Panc1 (cell line): ENCODE measurements around the gene FOXD2. TPM values are rescaled to one million over a fixed set of nuclear protein-coding genes. Genes with fewer than 3 reads are reported as not detected.

Source experiments
- ATAC-seq: fragments of 200-7000 bp; cut with Tn5 transposase; 2 replicates; pipeline ENCODE4 v1.9.1; 2020; ENCODE audit warnings: mild to moderate bottlenecking, moderate library complexity
- BruUV-seq: library from RNA; stranded (reverse); fragments of 400-500 nt; replicated peaks from 2 replicates; lab custom pipeline; 2021; lab: Mats Ljungman, UMichigan
- CTCF ChIA-PET: fragments of 300-600 bp; sonication (Branson Sonifier 250); formaldehyde crosslinking; loops from one replicate; lab custom pipeline; 2022; ENCODE audit warnings: antibody characterized with exemption; lab: Charles Lee
- POLR2A ChIA-PET: fragments of 300-600 bp; sonication (Branson Sonifier 250); formaldehyde crosslinking; loops from one replicate; lab custom pipeline; 2022; ENCODE audit warnings: antibody characterized with exemption; lab: Charles Lee
- DNase-seq: peaks from one replicate; pipeline ENCODE4 v3.0.0-alpha.2; 2010; ENCODE audit warnings: low read depth, low spot score
- H3K27ac ChIP-seq: 2 replicates; pipeline ENCODE4 v1.5.1; 2011; ENCODE audit warnings: mild to moderate bottlenecking, low read length, inconsistent platforms
- H3K27me3 ChIP-seq: fragments of 200-500 bp; sonication (Bioruptor generic); 2 replicates; pipeline ENCODE4 v1.6.0; 2014; ENCODE audit warnings: low read length, inconsistent platforms; ENCODE audit not compliant: control insufficient read depth, insufficient read depth
- H3K36me3 ChIP-seq: fragments of 200-500 bp; sonication (Bioruptor generic); 2 replicates; pipeline ENCODE4 v1.5.1; 2014; ENCODE audit warnings: inconsistent platforms, mild to moderate bottlenecking, low read length, moderate library complexity; ENCODE audit not compliant: control insufficient read depth, insufficient read depth
- H3K4me1 ChIP-seq: 2 replicates; pipeline ENCODE4 v1.5.1; 2011; ENCODE audit warnings: inconsistent platforms, mild to moderate bottlenecking, low read length, moderate library complexity; ENCODE audit not compliant: control insufficient read depth, insufficient read depth
- H3K4me3 ChIP-seq, 2 experiments: 2 replicates each; pipeline ENCODE4 v1.5.1; 2011 to 2012; ENCODE audit warnings: low read depth in 2 of 2, low read length in 2 of 2, mild to moderate bottlenecking in 2 of 2, inconsistent platforms in 1 of 2, moderate library complexity in 1 of 2
- H3K9me3 ChIP-seq: fragments of 200-500 bp; sonication (Bioruptor generic); 2 replicates; pipeline ENCODE4 v1.5.1; 2014; ENCODE audit warnings: low read depth, mild to moderate bottlenecking, inconsistent platforms, low read length, moderate library complexity; ENCODE audit not compliant: control insufficient read depth, insufficient read depth
- CTCF ChIP-seq: fragments of 450-650 bp; IDR thresholded peaks from 2 replicates; pipeline ENCODE4 v1.5.1; 2017; ENCODE audit warnings: mild to moderate bottlenecking
- POLR2AphosphoS5 ChIP-seq: IDR thresholded peaks from 2 replicates; pipeline ENCODE4 v1.6.1; 2012; ENCODE audit warnings: mild to moderate bottlenecking, low read depth, low read length, moderate library complexity
- SIN3A ChIP-seq: IDR thresholded peaks from 2 replicates; pipeline ENCODE4 v1.6.1; 2012; ENCODE audit warnings: low read depth, mild to moderate bottlenecking, low read length, moderate library complexity, borderline replicate concordance; ENCODE audit not compliant: insufficient read depth
- TCF7L2 ChIP-seq: IDR thresholded peaks from 2 replicates; pipeline ENCODE4 v1.6.1; 2011; ENCODE audit warnings: mild to moderate bottlenecking, low read depth, low read length, inconsistent platforms
- in situ Hi-C: cut with HindIII; loops from 2 replicates; pipeline ENCODE4 v1.10.0; 2016; ENCODE audit warnings: low sequenced_read_pairs, low pct_unique_long_range_greater_than_20kb
- intact Hi-C: fragments of 100-400 bp; cut with micrococcal nuclease; formaldehyde crosslinking; loops from one replicate; pipeline ENCODE4 v1.10.0; 2022; ENCODE audit not compliant: unreplicated experiment
- total RNA-seq: library from RNA; stranded (reverse); gene quantifications from one replicate; pipeline ENCODE4 v1.2.1, GENCODE V29; 2021; ENCODE audit not compliant: unreplicated experiment
- TF ChIP-seq, protein P1 (sequence below), 2 experiments: IDR thresholded peaks; 2 replicates each; pipeline ENCODE4 v1.6.1; 2011 to 2012; ENCODE audit warnings: low read depth in 2 of 2, control low read depth in 1 of 2, low read length in 1 of 2, mild to moderate bottlenecking in 1 of 2, moderate library complexity in 1 of 2; ENCODE audit not compliant: insufficient read depth in 1 of 2

The FOXD2 gene
- total RNA-seq, 1 experiment from 2014 or later, result 2.2 TPM

DNA sequence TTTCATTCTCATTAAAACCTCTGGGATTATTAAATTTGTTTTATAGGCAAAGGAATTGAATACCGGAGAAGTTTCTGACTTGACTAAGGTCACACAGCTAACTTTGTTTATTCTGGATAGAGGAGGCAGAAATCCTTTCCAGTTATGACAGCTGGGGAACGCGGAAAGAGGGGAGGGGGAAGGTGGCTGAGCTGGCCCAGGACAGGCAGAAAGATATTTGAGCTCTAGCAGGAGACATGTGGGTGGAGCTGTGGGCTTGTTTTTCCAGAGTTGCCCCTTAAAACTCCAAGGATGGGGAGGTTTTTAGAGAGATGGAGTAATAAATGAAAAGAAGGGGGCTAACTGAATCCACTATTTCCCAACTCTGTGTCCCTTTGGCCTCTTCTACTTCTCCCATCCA, 27.8 kb downstream of the FOXD2 start:
- in situ Hi-C loops, result no loop called here
- BruUV-seq, result no TSS peak

DNA sequence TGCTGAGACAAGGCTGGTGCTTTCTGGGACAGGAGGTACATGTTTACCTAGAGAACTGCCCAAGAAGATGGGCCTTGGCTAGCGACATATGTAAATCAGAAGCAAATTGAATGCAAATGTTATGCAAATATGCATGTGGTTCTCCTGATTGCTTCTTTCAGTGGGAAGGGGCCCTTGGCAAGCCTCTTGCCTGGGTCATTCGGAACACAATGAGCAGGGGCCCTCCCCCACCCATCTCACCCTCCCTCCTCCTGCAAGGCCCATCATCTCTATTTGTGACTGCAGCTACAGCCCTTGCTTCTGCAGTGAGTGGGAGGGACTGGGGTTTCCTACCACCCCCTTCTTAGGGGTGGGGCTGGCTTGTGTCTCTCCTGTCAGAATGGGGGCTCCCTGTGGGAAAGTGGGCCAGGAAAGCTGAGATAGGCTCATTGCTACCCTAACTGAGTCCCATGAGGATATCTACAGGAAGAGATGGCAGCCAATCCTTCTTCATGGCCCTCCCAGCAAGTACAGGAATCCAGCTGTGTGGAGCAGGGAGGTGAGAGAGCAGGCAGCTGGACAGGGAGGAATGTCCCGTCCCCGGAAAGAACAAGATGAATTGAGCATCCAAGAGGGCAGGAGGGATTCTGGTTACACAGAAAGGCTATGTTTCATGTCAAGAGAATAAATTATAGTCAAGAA, 31.0 kb downstream of the FOXD2 start:
- ATAC-seq, result no peak
- ChIA-PET CTCF (no interaction called here), POLR2A (no interaction called here)
- in situ Hi-C loops (no loop called here), intact Hi-C loops (no loop called here)
- Histone ChIP-seq H3K36me3 (no peaks in the 10 kb centered on the region), H3K27me3 (peaks cover 5% of the 10 kb centered on the region; the same call in 1 of the 2 replicates), H3K9me3 (no peaks in the 10 kb centered on the region), H3K4me1 (no peaks in the 10 kb centered on the region), H3K27ac (no peak overlapping the region), H3K4me3 (no peak overlapping the region)
- BruUV-seq, result no TSS peak
- TF ChIP-seq SIN3A (no peak), TCF7L2 (no peak), CTCF (no peak), POLR2AphosphoS5 (no peak)
- TF ChIP-seq, protein P1, sequence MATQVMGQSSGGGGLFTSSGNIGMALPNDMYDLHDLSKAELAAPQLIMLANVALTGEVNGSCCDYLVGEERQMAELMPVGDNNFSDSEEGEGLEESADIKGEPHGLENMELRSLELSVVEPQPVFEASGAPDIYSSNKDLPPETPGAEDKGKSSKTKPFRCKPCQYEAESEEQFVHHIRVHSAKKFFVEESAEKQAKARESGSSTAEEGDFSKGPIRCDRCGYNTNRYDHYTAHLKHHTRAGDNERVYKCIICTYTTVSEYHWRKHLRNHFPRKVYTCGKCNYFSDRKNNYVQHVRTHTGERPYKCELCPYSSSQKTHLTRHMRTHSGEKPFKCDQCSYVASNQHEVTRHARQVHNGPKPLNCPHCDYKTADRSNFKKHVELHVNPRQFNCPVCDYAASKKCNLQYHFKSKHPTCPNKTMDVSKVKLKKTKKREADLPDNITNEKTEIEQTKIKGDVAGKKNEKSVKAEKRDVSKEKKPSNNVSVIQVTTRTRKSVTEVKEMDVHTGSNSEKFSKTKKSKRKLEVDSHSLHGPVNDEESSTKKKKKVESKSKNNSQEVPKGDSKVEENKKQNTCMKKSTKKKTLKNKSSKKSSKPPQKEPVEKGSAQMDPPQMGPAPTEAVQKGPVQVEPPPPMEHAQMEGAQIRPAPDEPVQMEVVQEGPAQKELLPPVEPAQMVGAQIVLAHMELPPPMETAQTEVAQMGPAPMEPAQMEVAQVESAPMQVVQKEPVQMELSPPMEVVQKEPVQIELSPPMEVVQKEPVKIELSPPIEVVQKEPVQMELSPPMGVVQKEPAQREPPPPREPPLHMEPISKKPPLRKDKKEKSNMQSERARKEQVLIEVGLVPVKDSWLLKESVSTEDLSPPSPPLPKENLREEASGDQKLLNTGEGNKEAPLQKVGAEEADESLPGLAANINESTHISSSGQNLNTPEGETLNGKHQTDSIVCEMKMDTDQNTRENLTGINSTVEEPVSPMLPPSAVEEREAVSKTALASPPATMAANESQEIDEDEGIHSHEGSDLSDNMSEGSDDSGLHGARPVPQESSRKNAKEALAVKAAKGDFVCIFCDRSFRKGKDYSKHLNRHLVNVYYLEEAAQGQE (IDR thresholded peaks at IDR 0.05; ENCODE audit: insufficient read depth in 1 of 2, low read depth in 2 of 2, low read length in 1 of 2), result no peak
- no peak for DNase-seq

More for the DNA sequence above, 27.8 kb downstream of the FOXD2 start:
- Histone ChIP-seq H3K27me3 (peaks cover 12% of the 10 kb centered on the region), H3K36me3 (no peaks in the 10 kb centered on the region), H3K9me3 (no peaks in the 10 kb centered on the region), H3K27ac (no peak overlapping the region), H3K4me1 (no peaks in the 10 kb centered on the region), H3K4me3 (no peak overlapping the region)
- TF ChIP-seq CTCF, result no peak
- TF ChIP-seq TCF7L2, result no peak
- TF ChIP-seq SIN3A, result no peak
- no peak for TF ChIP-seq POLR2AphosphoS5
- TF ChIP-seq, protein P1 (IDR thresholded peaks at IDR 0.05; ENCODE audit: insufficient read depth in 1 of 2, low read depth in 2 of 2, low read length in 1 of 2), result no peak
- DNase-seq (no peak), ATAC-seq (no peak)
- intact Hi-C loops, result no loop called here
- ChIA-PET CTCF (no interaction called here), POLR2A (no interaction called here)
